ENCODE data around the gene ADAT3.

DNA sequence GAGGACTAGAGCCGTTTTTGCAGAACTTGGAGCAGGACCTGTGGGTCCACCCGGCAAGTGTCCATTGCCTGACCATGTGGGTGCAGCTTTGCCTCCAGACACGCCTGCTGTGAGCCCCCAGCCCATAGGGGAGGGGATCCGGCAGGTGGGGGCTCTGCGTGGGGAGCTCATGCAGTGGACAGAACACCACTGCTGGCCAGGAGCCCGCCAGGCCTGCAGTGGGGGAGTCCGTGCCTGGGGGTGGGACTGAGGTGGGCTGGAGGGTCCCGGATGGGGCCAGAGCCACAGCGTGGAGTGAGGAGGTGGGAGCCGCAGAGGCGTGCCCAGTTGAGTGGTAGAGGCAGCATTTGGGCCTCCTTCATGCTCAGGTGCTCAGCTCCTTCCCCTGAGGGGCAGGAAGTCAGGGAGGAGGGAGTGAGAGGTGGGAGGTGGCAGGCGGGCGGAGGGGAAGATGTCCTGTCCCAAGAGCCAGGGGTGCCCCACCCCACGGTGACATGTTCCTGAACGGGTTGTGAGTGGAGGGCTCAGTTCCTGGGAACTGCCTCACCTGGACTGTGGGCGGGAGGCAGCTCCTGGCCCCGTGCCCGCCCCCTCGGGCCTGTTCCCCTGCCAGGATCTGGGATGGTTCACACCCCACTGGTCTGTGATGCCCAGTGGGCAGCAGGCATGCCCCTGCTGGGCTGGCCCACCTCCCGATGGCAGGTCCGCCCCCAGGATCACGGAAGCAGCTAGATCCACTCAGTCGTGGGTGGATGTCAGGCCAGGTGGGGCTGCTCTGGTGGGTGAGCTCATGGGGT is 8.8 kb downstream of the ADAT3 start:
- TF ChIP-seq, protein P1, sequence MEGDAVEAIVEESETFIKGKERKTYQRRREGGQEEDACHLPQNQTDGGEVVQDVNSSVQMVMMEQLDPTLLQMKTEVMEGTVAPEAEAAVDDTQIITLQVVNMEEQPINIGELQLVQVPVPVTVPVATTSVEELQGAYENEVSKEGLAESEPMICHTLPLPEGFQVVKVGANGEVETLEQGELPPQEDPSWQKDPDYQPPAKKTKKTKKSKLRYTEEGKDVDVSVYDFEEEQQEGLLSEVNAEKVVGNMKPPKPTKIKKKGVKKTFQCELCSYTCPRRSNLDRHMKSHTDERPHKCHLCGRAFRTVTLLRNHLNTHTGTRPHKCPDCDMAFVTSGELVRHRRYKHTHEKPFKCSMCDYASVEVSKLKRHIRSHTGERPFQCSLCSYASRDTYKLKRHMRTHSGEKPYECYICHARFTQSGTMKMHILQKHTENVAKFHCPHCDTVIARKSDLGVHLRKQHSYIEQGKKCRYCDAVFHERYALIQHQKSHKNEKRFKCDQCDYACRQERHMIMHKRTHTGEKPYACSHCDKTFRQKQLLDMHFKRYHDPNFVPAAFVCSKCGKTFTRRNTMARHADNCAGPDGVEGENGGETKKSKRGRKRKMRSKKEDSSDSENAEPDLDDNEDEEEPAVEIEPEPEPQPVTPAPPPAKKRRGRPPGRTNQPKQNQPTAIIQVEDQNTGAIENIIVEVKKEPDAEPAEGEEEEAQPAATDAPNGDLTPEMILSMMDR (IDR thresholded peaks at IDR 0.05; ENCODE audit: low read length) = no peak
- TF ChIP-seq EZH2 (optimal IDR thresholded peaks at IDR 0.05; ENCODE audit: low read depth, low read length) = no peak
